ENCODE measurements around the gene MT3.
"Not testable (repeated sequence)": the region's sequence is repeated elsewhere in the genome, so short reads cannot be mapped to it uniquely, and the experiment has no call there.

Gene MT3

DNA sequence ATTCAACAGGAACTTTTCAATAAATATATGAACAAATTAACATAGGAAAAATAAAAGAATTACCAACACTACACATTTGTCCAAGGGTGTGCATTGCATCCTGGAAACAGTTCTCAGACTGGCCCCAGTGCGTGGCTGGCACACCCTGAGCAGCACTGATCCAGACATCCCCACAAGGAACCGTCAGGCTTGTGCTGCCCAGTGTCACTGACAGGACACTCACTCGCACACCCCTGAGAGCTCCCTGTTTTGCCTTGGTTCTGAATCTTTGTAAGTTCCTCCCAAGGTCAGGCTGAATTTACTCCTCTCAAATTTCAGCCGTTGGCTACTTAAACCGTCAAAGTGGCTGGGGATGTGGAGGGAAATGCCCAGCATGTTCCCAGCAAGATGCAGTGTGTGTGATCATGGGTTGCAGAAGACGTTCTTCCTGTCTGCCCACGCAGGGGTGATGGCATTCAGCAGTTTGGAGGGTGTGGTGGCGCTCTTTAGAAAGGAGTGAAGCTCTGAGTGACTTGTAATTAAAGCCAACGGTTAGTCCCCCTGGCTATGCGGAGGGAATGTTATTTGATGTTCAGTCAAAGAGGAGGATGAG lies 20.8 kb downstream of the MT3 start:
- FAIRE-seq, result no peak

DNA sequence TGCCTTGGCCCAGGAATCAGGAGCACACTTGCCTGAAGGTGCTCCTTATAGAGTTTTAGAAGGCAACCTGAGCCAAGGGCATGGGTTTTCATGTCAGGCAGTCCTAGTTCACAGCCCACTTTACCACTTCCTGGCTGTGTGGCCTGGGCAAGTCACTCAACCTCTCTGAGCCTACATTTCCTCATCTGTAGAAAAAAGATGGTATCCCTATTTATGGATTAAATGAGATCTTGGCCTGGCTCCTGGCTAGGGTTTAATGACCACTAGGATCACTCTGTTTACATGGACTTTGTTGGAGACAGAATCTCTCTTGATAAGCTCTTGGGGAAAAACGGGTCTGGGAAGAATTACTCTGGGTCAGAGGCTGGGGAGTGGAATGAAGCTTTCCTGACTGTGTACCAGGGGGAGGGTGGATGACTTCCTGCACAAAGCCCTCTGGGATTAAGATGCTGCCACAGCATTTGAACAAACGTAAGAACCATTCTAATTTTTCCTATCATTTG lies 21.3 kb downstream of the MT3 start:
- no peak for FAIRE-seq

DNA sequence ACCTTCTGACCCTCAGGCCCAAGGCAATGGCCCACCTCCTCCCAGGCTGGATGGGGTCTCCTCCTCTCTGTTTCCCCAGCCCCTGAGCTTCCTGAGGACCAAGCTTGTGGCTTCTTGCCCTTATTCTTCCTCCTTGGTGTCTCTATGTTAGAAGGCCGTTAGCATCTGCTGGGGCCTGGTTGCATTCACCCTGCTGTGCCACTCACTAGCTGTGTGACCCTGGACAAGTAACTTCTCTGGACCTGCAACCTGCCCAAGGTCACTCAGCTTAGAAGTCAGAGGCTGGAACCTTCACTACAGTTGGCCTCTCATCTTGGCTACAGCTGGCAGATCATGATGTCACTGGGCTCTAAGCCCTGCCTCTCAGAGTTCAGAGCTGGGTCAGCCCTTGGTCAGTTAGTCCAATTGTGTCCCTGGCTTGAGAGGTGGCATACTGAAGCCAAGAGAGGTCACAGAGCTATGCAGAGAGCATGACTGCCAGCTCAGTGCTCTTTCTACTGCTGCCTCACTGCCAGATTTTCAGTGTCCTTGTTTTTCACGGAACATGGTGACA lies 22.0 kb downstream of the MT3 start:
- no peak for FAIRE-seq

DNA sequence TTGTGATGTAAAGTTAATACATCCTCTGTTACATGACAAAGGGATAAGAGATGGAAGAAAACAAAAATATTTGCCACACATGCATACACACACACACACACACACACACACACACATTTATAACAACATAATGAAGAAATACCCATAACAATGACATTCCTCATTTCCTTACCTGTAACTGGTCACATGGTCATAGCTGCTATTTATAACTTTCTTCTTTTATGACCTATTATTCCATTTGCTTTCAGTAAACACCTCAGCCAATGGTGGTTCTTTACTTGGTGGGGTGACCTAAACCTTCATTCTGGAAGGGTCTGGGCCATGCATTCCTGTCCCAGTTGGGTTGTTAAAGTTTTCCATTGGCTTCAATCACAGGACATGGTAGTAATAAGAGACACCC lies 24.4 kb downstream of the MT3 start:
- FAIRE-seq, result no peak

DNA sequence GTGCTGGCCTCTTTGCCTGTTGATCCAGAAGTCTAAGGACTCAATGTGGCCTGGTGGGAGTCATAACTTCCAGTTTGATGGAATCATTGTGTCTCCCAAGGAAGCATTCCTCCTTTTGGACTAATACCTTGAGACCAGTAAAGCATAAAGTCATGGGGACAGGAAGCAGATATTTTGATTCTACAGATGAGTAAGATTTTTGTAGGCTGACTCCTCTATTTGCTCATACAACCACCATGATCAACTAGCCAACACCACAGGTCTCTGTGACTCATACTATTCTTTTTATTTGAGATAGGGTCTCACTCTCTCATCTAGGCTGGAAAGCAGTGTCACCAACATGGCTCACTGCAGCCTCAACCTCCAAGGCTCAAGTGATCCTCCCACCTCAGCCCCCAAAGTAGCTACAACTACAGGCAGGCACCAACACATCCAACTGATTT lies 25.2 kb downstream of the MT3 start:
- no peak for FAIRE-seq

DNA sequence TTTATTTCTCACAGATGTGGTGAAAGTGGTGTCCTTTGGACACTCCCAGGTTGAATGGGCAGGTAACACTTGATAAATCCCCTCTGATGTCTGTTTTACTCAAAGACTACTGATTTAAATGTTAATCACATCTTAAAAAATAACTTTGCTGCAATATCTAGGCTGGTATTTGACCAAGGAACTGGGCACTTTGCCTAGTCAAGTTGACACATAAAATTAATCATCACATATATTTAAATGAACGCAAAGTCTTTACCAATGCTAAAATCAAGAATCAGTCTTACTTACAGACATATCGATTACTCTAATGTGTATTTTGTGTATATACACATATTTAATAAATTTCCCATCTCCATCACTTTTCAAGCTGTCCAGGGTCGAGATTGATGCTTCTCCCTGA lies 26.0 kb downstream of the MT3 start:
- no peak for FAIRE-seq

DNA sequence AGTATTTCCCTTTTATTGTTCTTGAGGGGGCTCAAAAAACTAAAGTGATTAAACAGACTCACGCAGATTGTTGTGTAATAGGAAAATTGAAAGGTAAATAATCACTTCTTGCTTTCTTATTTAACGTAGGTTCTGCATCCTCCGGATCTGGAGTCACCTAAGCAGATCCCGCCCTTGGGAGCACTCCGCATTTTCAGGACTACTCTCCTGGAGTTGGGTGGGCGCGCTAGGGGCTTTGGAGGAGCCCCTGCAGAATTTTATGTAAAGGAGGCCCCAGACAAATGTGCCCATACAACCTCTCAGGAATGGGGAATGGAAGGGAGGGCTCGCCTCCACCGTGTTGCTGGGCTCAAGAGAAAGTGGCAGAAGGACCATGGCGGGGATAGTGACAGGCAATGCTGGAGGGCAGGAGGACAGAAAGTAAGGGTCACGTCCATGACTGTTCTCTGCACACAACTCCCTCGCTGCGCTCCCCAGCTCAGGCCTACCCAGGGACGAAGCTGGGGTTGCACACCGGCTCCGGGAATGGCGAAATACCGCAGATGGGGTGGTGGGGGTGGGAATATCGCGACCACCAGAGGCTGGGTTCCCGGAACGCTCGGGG lies 27.4 kb downstream of the MT3 start:
- FAIRE-seq, result no peak

GRCh38 chr16:56617212-56618085 lies 28.1 kb downstream of the MT3 start:
- FAIRE-seq, result no peak

GRCh38 chr16:56618138-56618537 lies 28.8 kb downstream of the MT3 start:
- FAIRE-seq, result no peak

GRCh38 chr16:56620339-56620897 lies 31.1 kb downstream of the MT3 start:
- no peak for FAIRE-seq

DNA sequence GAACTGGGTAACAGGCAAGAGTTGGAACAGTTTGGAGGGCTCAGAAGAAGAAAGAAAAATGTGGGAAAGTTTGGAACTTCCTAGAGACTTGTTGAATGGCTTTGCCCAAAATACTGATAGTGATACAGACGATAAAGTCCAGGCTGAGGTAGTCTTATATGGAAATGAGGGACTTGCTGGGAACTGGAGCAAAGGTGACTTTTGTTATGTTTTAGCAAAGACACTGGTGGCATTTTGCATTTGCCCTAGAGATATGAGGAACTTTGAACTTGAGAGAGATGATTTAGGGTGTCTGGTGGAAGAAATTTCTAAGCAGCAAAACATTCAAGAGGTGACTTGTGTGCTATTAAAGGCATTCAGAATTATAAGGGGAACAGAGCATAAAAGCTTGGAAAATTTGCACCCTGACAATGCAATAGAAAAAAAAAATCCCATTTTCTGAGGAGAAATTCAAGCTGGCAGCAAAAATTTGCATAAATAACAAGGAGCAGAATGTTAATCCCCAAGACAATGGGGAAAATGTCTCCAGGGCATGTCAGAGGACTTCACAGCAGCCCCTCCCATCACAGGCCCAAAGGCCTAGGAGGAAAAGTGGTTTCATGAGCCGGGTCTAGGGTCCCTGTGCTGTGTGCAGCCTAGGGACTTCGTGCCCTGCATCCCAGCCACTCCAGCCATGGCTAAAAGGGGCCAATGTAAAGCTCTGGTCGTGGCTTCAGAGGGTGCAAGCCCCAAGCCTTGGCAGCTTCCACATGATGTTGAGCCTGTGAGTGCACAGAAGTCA lies 32.5 kb downstream of the MT3 start:
- not testable (repeated sequence) for FAIRE-seq

DNA sequence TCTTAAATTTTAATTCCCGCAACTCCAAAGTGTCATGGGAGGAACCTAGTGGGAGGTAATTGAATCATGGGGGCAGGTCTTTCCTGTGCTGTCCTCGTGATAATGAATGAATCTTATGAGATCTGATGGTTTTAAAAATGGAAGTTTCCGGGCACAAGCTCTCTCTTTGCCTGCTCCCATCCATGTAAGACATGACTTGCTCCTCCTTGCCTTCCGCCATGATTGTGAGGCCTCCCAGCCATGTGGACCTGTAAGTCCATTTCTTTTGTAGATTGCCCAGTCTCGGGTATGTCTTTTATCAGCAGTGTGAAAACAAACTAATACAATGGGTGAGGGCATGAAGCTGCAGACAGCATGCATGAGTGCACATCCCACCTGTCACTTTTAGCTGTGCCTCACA lies 33.9 kb downstream of the MT3 start:
- not testable (repeated sequence) for FAIRE-seq

DNA sequence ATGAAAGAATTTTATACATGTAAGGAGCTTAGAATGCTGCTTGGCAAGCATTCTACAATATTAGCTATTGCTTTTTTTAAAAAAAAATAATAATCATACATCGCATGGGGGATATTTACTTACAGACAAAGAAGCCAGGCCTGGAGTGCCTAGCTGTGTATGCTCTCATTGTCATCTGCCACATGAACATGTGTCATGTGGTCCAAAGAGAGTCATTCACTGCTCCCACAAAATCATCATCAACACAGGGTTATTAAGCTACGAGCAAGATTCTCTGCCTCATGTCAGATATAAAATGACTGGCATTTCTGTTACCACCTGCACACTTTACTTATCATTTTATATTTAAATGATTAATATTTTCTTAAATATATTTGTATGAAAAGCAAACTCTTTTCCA lies 34.3 kb downstream of the MT3 start:
- no peak for FAIRE-seq

DNA sequence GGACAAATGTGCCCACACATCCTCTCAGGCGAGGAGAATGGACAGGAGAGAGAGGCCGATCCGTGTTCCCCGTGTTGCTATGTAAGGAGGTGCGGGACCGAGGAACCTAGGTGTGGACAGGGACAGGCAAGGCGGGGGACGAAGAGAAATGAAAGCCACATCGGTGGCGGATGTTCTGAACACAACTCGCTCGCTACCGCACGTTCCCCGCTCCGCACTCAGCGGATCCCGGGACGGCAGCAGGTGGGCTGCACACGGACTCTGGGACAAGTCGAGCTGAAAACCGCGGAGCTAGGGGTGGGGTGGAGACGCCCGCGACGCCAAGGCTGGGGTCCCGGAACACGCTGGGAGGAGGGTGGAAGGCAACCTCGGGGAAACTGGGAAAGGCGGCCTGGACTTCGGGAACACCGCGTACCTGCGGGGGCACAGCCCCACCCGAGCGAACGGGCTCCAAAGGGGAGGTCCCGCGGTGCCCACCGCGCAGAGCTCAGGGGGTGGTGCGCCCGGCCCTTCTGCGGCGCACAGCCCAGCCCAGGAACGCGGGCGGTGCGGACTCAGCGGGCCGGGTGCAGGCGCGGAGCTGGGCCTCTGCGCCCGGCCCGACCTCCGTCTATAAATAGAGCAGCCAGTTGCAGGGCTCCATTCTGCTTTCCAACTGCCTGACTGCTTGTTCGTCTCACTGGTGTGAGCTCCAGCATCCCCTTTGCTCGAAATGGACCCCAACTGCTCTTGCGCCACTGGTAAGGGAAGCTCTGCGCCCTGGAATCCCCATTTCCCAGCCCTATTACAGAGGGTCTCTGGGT lies 36.0 kb downstream of the MT3 start, which contains the start of gene MT1E:
MT1E (plus strand) TSS at position 642 of the 803 bp plus-strand sequence; CDS start at position 713, 71 bp downstream.
- FAIRE-seq, result no peak

GRCh38 chr16:56625943-56626654 lies 36.8 kb downstream of the MT3 start:
- FAIRE-seq, result no peak

DNA sequence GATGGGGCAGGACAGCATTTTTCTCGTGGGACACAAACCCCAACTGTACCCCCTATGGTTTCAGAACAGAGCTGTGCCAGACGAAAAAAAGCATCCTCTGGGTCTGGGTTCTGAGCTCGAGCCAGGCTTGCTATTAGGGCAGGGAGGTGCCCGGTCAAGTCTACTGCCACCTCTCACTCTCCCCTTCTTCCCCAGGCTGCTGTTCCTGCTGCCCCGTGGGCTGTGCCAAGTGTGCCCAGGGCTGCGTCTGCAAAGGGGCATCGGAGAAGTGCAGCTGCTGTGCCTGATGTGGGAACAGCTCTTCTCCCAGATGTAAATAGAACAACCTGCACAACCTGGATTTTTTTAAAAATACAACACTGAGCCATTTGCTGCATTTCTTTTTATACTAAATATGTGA lies 37.4 kb downstream of the MT3 start:
- FAIRE-seq, result no peak

GRCh38 chr16:56628486-56629350 lies 39.4 kb downstream of the MT3 start:
- no peak for FAIRE-seq

DNA sequence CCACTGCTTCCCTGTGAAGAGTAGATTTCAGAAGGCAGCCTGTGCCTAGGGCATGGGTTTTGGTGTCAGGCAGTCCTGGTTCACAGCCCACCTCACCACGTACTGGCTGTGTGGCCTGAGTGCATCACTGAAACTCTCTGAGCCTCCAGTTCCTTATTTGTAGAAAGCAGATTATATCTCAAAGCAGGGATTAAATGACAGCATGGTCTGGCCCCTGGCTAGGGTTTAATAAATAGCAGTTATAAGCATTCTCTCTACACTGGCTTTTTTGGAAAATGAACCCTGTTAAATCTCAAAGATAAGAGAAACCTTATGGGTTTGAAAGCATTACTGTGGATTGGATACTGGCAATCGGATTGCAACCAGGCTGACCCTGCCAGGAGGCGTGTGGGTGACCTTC lies 40.2 kb downstream of the MT3 start:
- FAIRE-seq, result no peak

- no peak for FAIRE-seq
Measured at GRCh38 chr16:56630134-56630533, 40.8 kb downstream of the MT3 start.

DNA sequence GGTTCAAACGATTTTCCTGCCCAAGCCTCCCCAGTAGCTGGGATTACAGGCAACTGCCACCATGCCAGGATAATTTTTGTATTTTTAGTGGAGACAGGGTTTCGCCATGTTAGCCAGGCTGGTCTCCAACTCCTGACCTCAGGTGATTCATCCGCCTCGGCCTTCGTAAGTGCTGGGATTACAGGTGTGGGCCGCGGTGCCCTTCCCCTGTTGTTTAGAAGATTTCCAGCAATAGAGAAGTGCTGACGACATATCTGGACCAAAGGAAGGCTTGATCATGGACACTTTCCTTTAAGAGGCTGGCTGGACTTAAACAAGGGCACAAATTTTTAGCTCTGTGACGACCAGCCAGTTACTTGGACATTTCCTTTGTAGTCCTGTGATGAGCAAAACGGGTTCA lies 41.9 kb downstream of the MT3 start:
- FAIRE-seq, result no peak
